ENCODE measurements around the gene DAGLB.

The DAGLB gene

GRCh38 chr7:6447581-6448199 lies at the start of gene DAGLB:
Gene DAGLB (minus strand): TSS chr7:6447954. CDS start chr7:6447842, 112 bp downstream.
- TF ChIP-seq GATA2 (IDR thresholded peaks at IDR 0.05; ENCODE audit: low read depth, low read length) (peak; percentile 18; the same call in 1 of the 2 replicates), GATA3 (IDR thresholded peaks at IDR 0.05; ENCODE audit: low read depth, low read length) (no peak)

GRCh38 chr7:6497637-6497905 lies 49.8 kb upstream of the DAGLB start:
- no peak for TF ChIP-seq GATA2 (IDR thresholded peaks at IDR 0.05; ENCODE audit: low read depth, low read length)
- TF ChIP-seq GATA3 (IDR thresholded peaks at IDR 0.05; ENCODE audit: low read depth, low read length) = no peak

- TF ChIP-seq GATA3 (IDR thresholded peaks at IDR 0.05; ENCODE audit: low read depth, low read length) = no peak
- TF ChIP-seq GATA2 (IDR thresholded peaks at IDR 0.05; ENCODE audit: low read depth, low read length) = no peak
Observed at GRCh38 chr7:6496842-6497636, 49.3 kb upstream of the DAGLB start.

GRCh38 chr7:6495597-6496262 lies 48.0 kb upstream of the DAGLB start:
- TF ChIP-seq GATA3 (IDR thresholded peaks at IDR 0.05; ENCODE audit: low read depth, low read length) (no peak), GATA2 (IDR thresholded peaks at IDR 0.05; ENCODE audit: low read depth, low read length) (peak; percentile 97)

- TF ChIP-seq GATA2 (IDR thresholded peaks at IDR 0.05; ENCODE audit: low read depth, low read length) (no peak), GATA3 (IDR thresholded peaks at IDR 0.05; ENCODE audit: low read depth, low read length) (no peak)
Observed at GRCh38 chr7:6494365-6494764, 46.6 kb upstream of the DAGLB start.

- TF ChIP-seq GATA3 (IDR thresholded peaks at IDR 0.05; ENCODE audit: low read depth, low read length) = no peak
- no peak for TF ChIP-seq GATA2 (IDR thresholded peaks at IDR 0.05; ENCODE audit: low read depth, low read length)
Observed at GRCh38 chr7:6491194-6491593, 43.4 kb upstream of the DAGLB start.

- TF ChIP-seq GATA2 (IDR thresholded peaks at IDR 0.05; ENCODE audit: low read depth, low read length) (no peak), GATA3 (IDR thresholded peaks at IDR 0.05; ENCODE audit: low read depth, low read length) (no peak)
Observed at GRCh38 chr7:6489612-6490011, 41.9 kb upstream of the DAGLB start.

GRCh38 chr7:6487184-6487545 lies 39.4 kb upstream of the DAGLB start:
- TF ChIP-seq GATA2 (IDR thresholded peaks at IDR 0.05; ENCODE audit: low read depth, low read length) = no peak
- no peak for TF ChIP-seq GATA3 (IDR thresholded peaks at IDR 0.05; ENCODE audit: low read depth, low read length)

- TF ChIP-seq GATA2 (IDR thresholded peaks at IDR 0.05; ENCODE audit: low read depth, low read length) (no peak), GATA3 (IDR thresholded peaks at IDR 0.05; ENCODE audit: low read depth, low read length) (no peak)
Observed at GRCh38 chr7:6486438-6487183, 38.9 kb upstream of the DAGLB start.

- TF ChIP-seq GATA3 (IDR thresholded peaks at IDR 0.05; ENCODE audit: low read depth, low read length) (no peak), GATA2 (IDR thresholded peaks at IDR 0.05; ENCODE audit: low read depth, low read length) (no peak)
Observed at GRCh38 chr7:6482743-6483119, 35.0 kb upstream of the DAGLB start.

GRCh38 chr7:6482307-6482706 lies 34.6 kb upstream of the DAGLB start:
- no peak for TF ChIP-seq GATA3 (IDR thresholded peaks at IDR 0.05; ENCODE audit: low read depth, low read length)
- no peak for TF ChIP-seq GATA2 (IDR thresholded peaks at IDR 0.05; ENCODE audit: low read depth, low read length)

- no peak for TF ChIP-seq GATA2 (IDR thresholded peaks at IDR 0.05; ENCODE audit: low read depth, low read length)
- TF ChIP-seq GATA3 (IDR thresholded peaks at IDR 0.05; ENCODE audit: low read depth, low read length) = no peak
Observed at GRCh38 chr7:6481445-6481844, 33.7 kb upstream of the DAGLB start.

- TF ChIP-seq GATA2 (IDR thresholded peaks at IDR 0.05; ENCODE audit: low read depth, low read length) (no peak), GATA3 (IDR thresholded peaks at IDR 0.05; ENCODE audit: low read depth, low read length) (no peak)
Observed at GRCh38 chr7:6480323-6480660, 32.5 kb upstream of the DAGLB start.

- TF ChIP-seq GATA2 (IDR thresholded peaks at IDR 0.05; ENCODE audit: low read depth, low read length) (no peak), GATA3 (IDR thresholded peaks at IDR 0.05; ENCODE audit: low read depth, low read length) (no peak)
Observed at GRCh38 chr7:6479067-6479466, 31.3 kb upstream of the DAGLB start.
